Hepatocyte (in vitro differentiated cells): Measurements from ENCODE around the gene SLC43A1. TPM values are rescaled to one million over a fixed set of nuclear protein-coding genes. Genes with fewer than 3 reads are reported as not detected.

Experiments used
- DNase-seq: peaks from one replicate; pipeline ENCODE4 v3.0.0-alpha.2; 2016; ENCODE audit warnings: low spot score
- H2AFZ ChIP-seq: fragments of 200-600 bp; sonication (generic); 2 replicates; pipeline ENCODE4 v1.6.0; 2016; ENCODE audit warnings: antibody characterized with exemption, mild to moderate bottlenecking
- H3K27ac ChIP-seq: fragments of 200-600 bp; sonication (generic); 2 replicates; pipeline ENCODE4 v1.5.1; 2016; ENCODE audit warnings: mild to moderate bottlenecking
- H3K27me3 ChIP-seq: fragments of 200-600 bp; sonication (generic); 2 replicates; pipeline ENCODE4 v1.6.1; 2016
- H3K36me3 ChIP-seq: fragments of 200-600 bp; sonication (generic); replicated peaks from 2 replicates; pipeline ENCODE4 v1.5.1; 2016; ENCODE audit warnings: low read depth; ENCODE audit not compliant: insufficient read depth
- H3K4me1 ChIP-seq: fragments of 200-600 bp; sonication (generic); 2 replicates; pipeline ENCODE4 v1.5.1; 2016; ENCODE audit warnings: mild to moderate bottlenecking, moderate library complexity; ENCODE audit not compliant: insufficient read depth
- H3K4me2 ChIP-seq: fragments of 200-600 bp; sonication (generic); 2 replicates; pipeline ENCODE4 v1.6.0; 2016
- H3K4me3 ChIP-seq: fragments of 200-600 bp; sonication (generic); 2 replicates; pipeline ENCODE4 v1.5.1; 2016; ENCODE audit warnings: mild to moderate bottlenecking
- H3K79me2 ChIP-seq: fragments of 200-600 bp; sonication (generic); 2 replicates; pipeline ENCODE4 v1.6.0; 2017; ENCODE audit warnings: mild to moderate bottlenecking
- H3K9me2 ChIP-seq: fragments of 200-600 bp; sonication (generic); replicated peaks from 2 replicates; pipeline ENCODE4 v1.6.0; 2017; ENCODE audit warnings: mild to moderate bottlenecking; ENCODE audit not compliant: insufficient read depth
- H3K9me3 ChIP-seq: fragments of 200-600 bp; sonication (generic); 2 replicates; pipeline ENCODE4 v1.5.1; 2016; ENCODE audit warnings: low read depth, mild to moderate bottlenecking
- H4K20me1 ChIP-seq: fragments of 200-600 bp; sonication (generic); 2 replicates; pipeline ENCODE4 v1.6.0; 2016; ENCODE audit warnings: mild to moderate bottlenecking; ENCODE audit not compliant: insufficient read depth, poor library complexity, severe bottlenecking
- EZH2 ChIP-seq: fragments of 200-600 bp; sonication (generic); IDR thresholded peaks from 2 replicates; pipeline ENCODE4 v1.6.1; 2016; ENCODE audit warnings: antibody characterized with exemption, mild to moderate bottlenecking, borderline replicate concordance
- EZH2phosphoT487 ChIP-seq: fragments of 200-600 bp; sonication (generic); IDR thresholded peaks from one replicate; pipeline ENCODE4 v1.6.1; 2018; ENCODE audit warnings: antibody characterized with exemption, mild to moderate bottlenecking, low read depth, moderate library complexity; ENCODE audit not compliant: unreplicated experiment, severe bottlenecking
- whole genome bisulfite sequencing: methylation state at CpG from one replicate; pipeline ENCODE4 v1.1.6; 2016; ENCODE audit warnings: low lambda C conversion rate; ENCODE audit errors: missing lambda C conversion rate; 5-methylcytosine and 5-hydroxymethylcytosine counted together
- polyA plus RNA-seq: library from polyadenylated mRNA; unstranded; fragments of >200 nt; fragmentation: Nextera tagmentation; extraction: Ambion mirVana; gene quantifications from 2 replicates; pipeline ENCODE4 v1.2.1, GENCODE V29; 2016
- total RNA-seq: library from RNA; depleted of rRNA; stranded (reverse); fragments of >200 nt; gene quantifications from 2 replicates; pipeline ENCODE4 v1.2.3, GENCODE V29; 2014
- TF ChIP-seq, protein P1 (sequence below): fragments of 200-600 bp; sonication (generic); IDR thresholded peaks from 2 replicates; pipeline ENCODE4 v1.5.1; 2016; ENCODE audit warnings: antibody characterized with exemption, mild to moderate bottlenecking; ENCODE audit not compliant: poor library complexity

SLC43A1 gene
- total and polyA plus RNA-seq, 2 experiments from 2014 or later: 39.5 to 40.4 TPM

GRCh38 chr11:57490456-57491248, 24.9 kb downstream of the SLC43A1 start:
- Histone ChIP-seq H2AFZ (no peak overlapping the region), H4K20me1 (no peaks in the 10 kb centered on the region), H3K4me2 (no peak overlapping the region), H3K27ac (no peak overlapping the region), H3K79me2 (no peaks in the 10 kb centered on the region), H3K4me3 (no peak overlapping the region), H3K4me1 (no peaks in the 10 kb centered on the region), H3K36me3 (no peaks in the 10 kb centered on the region), H3K9me2 (no peaks in the 10 kb centered on the region), H3K9me3 (no peaks in the 10 kb centered on the region), H3K27me3 (no peaks in the 10 kb centered on the region)
- 92% methylated on average over 9 of the region's 9 CpGs for WGBS
- DNase-seq: no peak
- TF ChIP-seq EZH2phosphoT487: no peak
- no peak for TF ChIP-seq EZH2
- TF ChIP-seq, protein P1, sequence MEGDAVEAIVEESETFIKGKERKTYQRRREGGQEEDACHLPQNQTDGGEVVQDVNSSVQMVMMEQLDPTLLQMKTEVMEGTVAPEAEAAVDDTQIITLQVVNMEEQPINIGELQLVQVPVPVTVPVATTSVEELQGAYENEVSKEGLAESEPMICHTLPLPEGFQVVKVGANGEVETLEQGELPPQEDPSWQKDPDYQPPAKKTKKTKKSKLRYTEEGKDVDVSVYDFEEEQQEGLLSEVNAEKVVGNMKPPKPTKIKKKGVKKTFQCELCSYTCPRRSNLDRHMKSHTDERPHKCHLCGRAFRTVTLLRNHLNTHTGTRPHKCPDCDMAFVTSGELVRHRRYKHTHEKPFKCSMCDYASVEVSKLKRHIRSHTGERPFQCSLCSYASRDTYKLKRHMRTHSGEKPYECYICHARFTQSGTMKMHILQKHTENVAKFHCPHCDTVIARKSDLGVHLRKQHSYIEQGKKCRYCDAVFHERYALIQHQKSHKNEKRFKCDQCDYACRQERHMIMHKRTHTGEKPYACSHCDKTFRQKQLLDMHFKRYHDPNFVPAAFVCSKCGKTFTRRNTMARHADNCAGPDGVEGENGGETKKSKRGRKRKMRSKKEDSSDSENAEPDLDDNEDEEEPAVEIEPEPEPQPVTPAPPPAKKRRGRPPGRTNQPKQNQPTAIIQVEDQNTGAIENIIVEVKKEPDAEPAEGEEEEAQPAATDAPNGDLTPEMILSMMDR: no peak

GRCh38 chr11:57487920-57488659, 27.4 kb downstream of the SLC43A1 start:
- DNase-seq: no peak
- 84% methylated on average over 6 of the region's 6 CpGs for WGBS
- no peak overlapping the region for H2AFZ ChIP-seq
- peaks cover 4% of the 10 kb centered on the region for H3K4me1 ChIP-seq
- no peak overlapping the region for H3K4me3 ChIP-seq
- H3K27ac ChIP-seq: no peak overlapping the region
- H3K36me3 ChIP-seq: no peaks in the 10 kb centered on the region
- TF ChIP-seq EZH2phosphoT487 (no peak), EZH2 (no peak)
- TF ChIP-seq, protein P1: no peak
- no peaks in the 10 kb centered on the region for H3K9me2 ChIP-seq
- H3K9me3 ChIP-seq: no peaks in the 10 kb centered on the region
- H3K4me2 ChIP-seq: no peak overlapping the region
- H3K27me3 ChIP-seq: peaks cover 20% of the 10 kb centered on the region
- no peaks in the 10 kb centered on the region for H4K20me1 ChIP-seq
- no peaks in the 10 kb centered on the region for H3K79me2 ChIP-seq

GRCh38 chr11:57487021-57487778, 28.3 kb downstream of the SLC43A1 start:
- no peak for DNase-seq
- WGBS: 92% methylated on average over 15 of the region's 15 CpGs
- peaks cover 10% of the 10 kb centered on the region for H3K4me1 ChIP-seq
- no peaks in the 10 kb centered on the region for H3K9me2 ChIP-seq
- H3K27ac ChIP-seq: no peak overlapping the region
- H2AFZ ChIP-seq: no peak overlapping the region
- no peaks in the 10 kb centered on the region for H4K20me1 ChIP-seq
- peaks cover 29% of the 10 kb centered on the region for H3K27me3 ChIP-seq
- no peaks in the 10 kb centered on the region for H3K9me3 ChIP-seq
- H3K36me3 ChIP-seq: no peaks in the 10 kb centered on the region
- H3K4me2 ChIP-seq: no peak overlapping the region
- H3K79me2 ChIP-seq: no peaks in the 10 kb centered on the region
- no peak overlapping the region for H3K4me3 ChIP-seq
- TF ChIP-seq EZH2 (no peak), EZH2phosphoT487 (no peak)
- TF ChIP-seq, protein P1: no peak
